Glutamatergic neuron (in vitro differentiated cells): Measurements from ENCODE around the gene PRICKLE2. TPM values are rescaled to one million over a fixed set of nuclear protein-coding genes. Genes with fewer than 3 reads are reported as not detected.

Source experiments
- DNase-seq: peaks from one replicate; pipeline ENCODE4 v3.0.0; 2022
- H3K27ac Mint-ChIP-seq: one replicate; pipeline ENCODE4 v1.8.0; 2020; ENCODE audit warnings: mild to moderate bottlenecking, mixed read lengths, inconsistent platforms; ENCODE audit not compliant: unreplicated experiment
- H3K27me3 Mint-ChIP-seq: one replicate; pipeline ENCODE4 v1.8.0; 2020; ENCODE audit warnings: mild to moderate bottlenecking, moderate library complexity, mixed read lengths, inconsistent platforms; ENCODE audit not compliant: unreplicated experiment
- H3K36me3 Mint-ChIP-seq: one replicate; pipeline ENCODE4 v1.8.0; 2020; ENCODE audit warnings: mild to moderate bottlenecking, mixed read lengths, inconsistent platforms; ENCODE audit not compliant: unreplicated experiment
- H3K4me1 Mint-ChIP-seq: one replicate; pipeline ENCODE4 v1.8.0; 2020; ENCODE audit warnings: mild to moderate bottlenecking, low read depth, mixed read lengths, inconsistent platforms; ENCODE audit not compliant: unreplicated experiment
- H3K4me3 Mint-ChIP-seq: one replicate; pipeline ENCODE4 v1.8.0; 2020; ENCODE audit warnings: mild to moderate bottlenecking, mixed read lengths, inconsistent platforms; ENCODE audit not compliant: unreplicated experiment
- H3K9me3 Mint-ChIP-seq: one replicate; pipeline ENCODE4 v1.8.0; 2020; ENCODE audit warnings: mild to moderate bottlenecking, moderate library complexity, mixed read lengths, inconsistent platforms; ENCODE audit not compliant: unreplicated experiment
- total RNA-seq: library from RNA; stranded (reverse); fragmentation: NEBNext Ultra II Directional; extraction: Animal tissue kit (Norgen Biotek cat#: 25700); gene quantifications from one replicate; pipeline ENCODE4 v1.2.1, GENCODE V29; 2021; ENCODE audit not compliant: unreplicated experiment
- TF ChIP-seq, protein P1 (sequence below): fragments of 200-600 bp; sonication (generic); IDR thresholded peaks from one replicate; pipeline ENCODE4 v1.5.0; 2021; ENCODE audit not compliant: partially characterized antibody, unreplicated experiment

The PRICKLE2 gene
- total RNA-seq, 1 donor from 2014 or later = 18.9 TPM

DNA sequence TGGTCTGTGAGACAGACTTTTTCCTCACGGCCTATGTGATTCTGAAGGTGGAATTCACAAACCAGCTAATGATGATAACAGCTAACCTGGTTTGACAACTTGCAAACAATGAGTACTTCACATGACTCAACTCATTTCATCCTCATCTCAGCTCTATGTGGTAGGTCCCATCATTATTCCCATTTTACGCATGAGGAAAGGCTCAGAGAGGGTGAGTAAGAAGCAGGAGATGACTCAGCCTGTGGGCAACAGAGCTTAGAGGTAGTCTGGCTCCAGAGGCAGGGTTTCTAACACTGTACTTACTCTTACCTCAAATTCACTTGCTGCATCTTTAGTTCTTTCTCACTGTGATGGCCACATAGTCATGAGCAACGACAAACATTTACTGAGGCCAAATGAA, 176.1 kb downstream of the PRICKLE2 start:
- TF ChIP-seq, protein P1, sequence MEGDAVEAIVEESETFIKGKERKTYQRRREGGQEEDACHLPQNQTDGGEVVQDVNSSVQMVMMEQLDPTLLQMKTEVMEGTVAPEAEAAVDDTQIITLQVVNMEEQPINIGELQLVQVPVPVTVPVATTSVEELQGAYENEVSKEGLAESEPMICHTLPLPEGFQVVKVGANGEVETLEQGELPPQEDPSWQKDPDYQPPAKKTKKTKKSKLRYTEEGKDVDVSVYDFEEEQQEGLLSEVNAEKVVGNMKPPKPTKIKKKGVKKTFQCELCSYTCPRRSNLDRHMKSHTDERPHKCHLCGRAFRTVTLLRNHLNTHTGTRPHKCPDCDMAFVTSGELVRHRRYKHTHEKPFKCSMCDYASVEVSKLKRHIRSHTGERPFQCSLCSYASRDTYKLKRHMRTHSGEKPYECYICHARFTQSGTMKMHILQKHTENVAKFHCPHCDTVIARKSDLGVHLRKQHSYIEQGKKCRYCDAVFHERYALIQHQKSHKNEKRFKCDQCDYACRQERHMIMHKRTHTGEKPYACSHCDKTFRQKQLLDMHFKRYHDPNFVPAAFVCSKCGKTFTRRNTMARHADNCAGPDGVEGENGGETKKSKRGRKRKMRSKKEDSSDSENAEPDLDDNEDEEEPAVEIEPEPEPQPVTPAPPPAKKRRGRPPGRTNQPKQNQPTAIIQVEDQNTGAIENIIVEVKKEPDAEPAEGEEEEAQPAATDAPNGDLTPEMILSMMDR = no peak
- Mint-ChIP-seq H3K4me3 (no peak overlapping the region), H3K27ac (no peak overlapping the region), H3K9me3 (no peaks in the 10 kb centered on the region), H3K36me3 (peaks cover 5% of the 10 kb centered on the region), H3K4me1 (peaks cover 16% of the 10 kb centered on the region), H3K27me3 (no peaks in the 10 kb centered on the region)
- DNase-seq = no peak

DNA sequence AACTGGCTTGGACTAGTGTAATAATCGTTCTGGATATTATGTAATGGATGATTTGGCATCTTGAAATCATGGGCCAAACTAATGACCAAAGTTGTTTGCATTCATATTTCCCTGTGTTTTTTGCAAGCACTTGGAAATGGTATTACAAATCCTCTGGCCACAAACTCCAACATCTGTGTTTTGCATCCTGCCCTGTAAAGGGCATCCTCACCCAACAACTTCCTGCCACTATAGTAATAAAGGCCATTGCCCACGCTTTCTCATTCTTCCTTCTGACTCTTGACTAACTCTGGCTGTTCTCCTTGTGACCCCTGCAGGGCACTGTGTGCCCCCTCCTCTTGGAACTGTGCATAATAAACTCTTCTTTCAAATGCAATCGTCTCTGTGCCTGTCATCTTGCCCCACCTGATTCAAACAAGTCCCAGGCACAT, 176.6 kb downstream of the PRICKLE2 start:
- H3K27me3 Mint-ChIP-seq = no peaks in the 10 kb centered on the region
- no peak overlapping the region for H3K27ac Mint-ChIP-seq
- peaks cover 5% of the 10 kb centered on the region for H3K36me3 Mint-ChIP-seq
- TF ChIP-seq, protein P1 = no peak
- DNase-seq = no peak
- peaks cover 13% of the 10 kb centered on the region for H3K4me1 Mint-ChIP-seq
- no peak overlapping the region for H3K4me3 Mint-ChIP-seq
- no peaks in the 10 kb centered on the region for H3K9me3 Mint-ChIP-seq

DNA sequence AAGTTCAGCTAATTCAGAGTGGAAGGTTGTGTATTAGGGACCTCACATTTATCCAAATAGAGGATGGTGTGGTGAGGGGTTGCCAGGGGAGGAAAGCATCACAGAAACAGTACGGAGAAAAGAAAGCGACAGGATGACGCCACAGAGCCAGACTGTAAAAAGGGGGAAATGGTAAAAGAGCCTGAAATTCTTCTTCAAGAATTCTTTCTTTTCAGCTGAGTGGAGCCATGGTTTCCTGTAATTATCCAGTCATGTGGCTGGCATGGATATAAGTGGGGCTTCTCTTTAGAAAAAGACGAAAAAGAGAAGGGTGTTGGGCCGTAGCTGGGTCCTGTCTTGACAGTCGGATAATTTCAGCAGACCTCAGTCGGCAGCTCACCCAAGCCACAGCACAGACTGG, 177.5 kb downstream of the PRICKLE2 start:
- no peak for DNase-seq
- Mint-ChIP-seq H3K27me3 (no peaks in the 10 kb centered on the region), H3K36me3 (peaks cover 5% of the 10 kb centered on the region), H3K9me3 (no peaks in the 10 kb centered on the region), H3K4me1 (peaks cover 9% of the 10 kb centered on the region), H3K27ac (no peak overlapping the region), H3K4me3 (no peak overlapping the region)
- TF ChIP-seq, protein P1 = no peak

DNA sequence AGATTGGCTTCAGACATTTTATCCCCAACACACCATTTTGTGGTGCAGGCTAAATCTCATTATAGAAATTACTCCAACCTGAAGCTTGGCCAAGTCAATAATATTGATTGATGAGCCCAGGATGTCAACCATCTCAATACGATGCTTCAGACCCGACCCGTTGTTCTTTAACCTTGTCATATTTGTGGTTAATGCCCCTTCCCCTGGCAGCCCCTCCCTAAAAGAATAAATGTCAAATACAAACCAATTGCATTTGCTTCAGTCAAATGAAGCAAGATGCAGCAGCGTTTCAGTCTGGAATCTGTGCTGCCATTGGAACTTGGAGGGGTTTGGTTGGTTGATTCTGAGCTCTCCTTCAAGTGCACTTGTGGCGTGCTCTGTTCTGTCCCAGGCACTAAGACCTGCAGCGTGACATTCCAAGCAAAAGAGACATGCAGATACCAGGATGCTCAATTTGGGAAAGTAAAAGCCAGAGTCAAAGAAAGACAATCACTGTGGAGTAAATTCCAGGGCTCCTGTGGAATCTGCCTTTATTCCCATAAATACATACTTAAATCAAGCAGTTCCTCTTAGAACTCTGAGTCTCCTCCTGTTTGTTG, 178.2 kb downstream of the PRICKLE2 start:
- H3K27me3 Mint-ChIP-seq = no peaks in the 10 kb centered on the region
- H3K36me3 Mint-ChIP-seq = peaks cover 5% of the 10 kb centered on the region
- peaks cover 9% of the 10 kb centered on the region for H3K4me1 Mint-ChIP-seq
- no peak overlapping the region for H3K27ac Mint-ChIP-seq
- DNase-seq = no peak
- H3K4me3 Mint-ChIP-seq = no peak overlapping the region
- TF ChIP-seq, protein P1 = no peak
- no peaks in the 10 kb centered on the region for H3K9me3 Mint-ChIP-seq

DNA sequence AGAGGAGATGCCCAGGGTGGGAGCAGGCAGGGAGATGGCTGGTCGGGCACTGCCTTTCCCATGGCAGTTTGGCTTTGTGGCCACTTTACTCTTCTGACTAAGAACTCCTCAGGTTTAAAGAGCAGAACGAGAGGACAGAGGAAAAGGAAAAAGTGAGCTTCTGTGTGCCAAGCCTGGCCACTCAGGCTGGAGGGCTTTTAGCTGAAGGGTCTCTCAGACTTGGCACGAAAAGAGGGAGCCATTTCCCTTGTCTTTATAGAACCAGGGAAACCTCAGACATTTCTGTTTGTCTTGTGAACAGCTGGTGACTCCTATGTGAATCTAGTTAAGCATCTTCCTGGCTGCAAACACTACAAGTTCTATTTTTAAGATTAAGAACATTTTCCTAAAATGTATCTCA, 178.7 kb downstream of the PRICKLE2 start:
- H3K4me3 Mint-ChIP-seq = no peak overlapping the region
- H3K27ac Mint-ChIP-seq = no peak overlapping the region
- peaks cover 9% of the 10 kb centered on the region for H3K4me1 Mint-ChIP-seq
- DNase-seq = no peak
- H3K9me3 Mint-ChIP-seq = no peaks in the 10 kb centered on the region
- TF ChIP-seq, protein P1 = no peak
- H3K27me3 Mint-ChIP-seq = no peaks in the 10 kb centered on the region
- peaks cover 5% of the 10 kb centered on the region for H3K36me3 Mint-ChIP-seq
